ENCODE data around the gene CRIM1.

DNA sequence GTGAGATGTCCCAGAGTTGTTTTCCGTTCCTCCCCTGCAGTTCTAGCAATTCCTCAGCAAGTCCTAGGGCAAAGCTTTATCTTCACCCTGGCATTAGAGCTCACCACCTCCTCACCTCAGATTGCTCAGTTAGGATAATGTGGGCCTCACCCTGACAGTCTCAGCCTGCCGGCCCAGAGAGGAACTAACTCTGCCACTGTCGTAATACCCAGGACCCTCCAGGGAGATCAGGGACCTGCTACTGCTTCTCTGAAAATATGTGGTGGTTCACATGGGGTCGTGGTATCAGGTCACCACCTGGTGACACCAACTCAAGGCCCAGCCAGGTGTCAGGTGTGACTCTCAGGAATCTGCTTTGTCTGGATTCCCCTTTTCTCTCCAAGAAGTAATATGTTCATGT, 121.7 kb downstream of the CRIM1 start:
- TF ChIP-seq, protein P1, sequence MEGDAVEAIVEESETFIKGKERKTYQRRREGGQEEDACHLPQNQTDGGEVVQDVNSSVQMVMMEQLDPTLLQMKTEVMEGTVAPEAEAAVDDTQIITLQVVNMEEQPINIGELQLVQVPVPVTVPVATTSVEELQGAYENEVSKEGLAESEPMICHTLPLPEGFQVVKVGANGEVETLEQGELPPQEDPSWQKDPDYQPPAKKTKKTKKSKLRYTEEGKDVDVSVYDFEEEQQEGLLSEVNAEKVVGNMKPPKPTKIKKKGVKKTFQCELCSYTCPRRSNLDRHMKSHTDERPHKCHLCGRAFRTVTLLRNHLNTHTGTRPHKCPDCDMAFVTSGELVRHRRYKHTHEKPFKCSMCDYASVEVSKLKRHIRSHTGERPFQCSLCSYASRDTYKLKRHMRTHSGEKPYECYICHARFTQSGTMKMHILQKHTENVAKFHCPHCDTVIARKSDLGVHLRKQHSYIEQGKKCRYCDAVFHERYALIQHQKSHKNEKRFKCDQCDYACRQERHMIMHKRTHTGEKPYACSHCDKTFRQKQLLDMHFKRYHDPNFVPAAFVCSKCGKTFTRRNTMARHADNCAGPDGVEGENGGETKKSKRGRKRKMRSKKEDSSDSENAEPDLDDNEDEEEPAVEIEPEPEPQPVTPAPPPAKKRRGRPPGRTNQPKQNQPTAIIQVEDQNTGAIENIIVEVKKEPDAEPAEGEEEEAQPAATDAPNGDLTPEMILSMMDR (IDR thresholded peaks at IDR 0.05), result no peak
- no peak for TF ChIP-seq POLR2A (IDR thresholded peaks at IDR 0.05)
